Measurements from ENCODE around the gene SHROOM2. TPM values are rescaled to one million over a fixed set of nuclear protein-coding genes. Genes with fewer than 3 reads are reported as not detected.

Gene SHROOM2
- total RNA-seq, 4 donors from 2014 or later: 7.8 to 13.2 (median 11.2) TPM

- intact Hi-C loops (cut with DNase I): no loop called here
These were observed 101.5 kb downstream of the SHROOM2 start for GRCh38 chrX:9887659-9888297.

GRCh38 chrX:9888953-9889470, 102.8 kb downstream of the SHROOM2 start:
- Histone ChIP-seq H3K27ac (no peak overlapping the region), H3K27me3 (no peaks in the 10 kb centered on the region), H3K36me3 (no peaks in the 10 kb centered on the region), H3K9me3 (no peaks in the 10 kb centered on the region), H3K4me3 (no peak overlapping the region), H3K4me1 (no peaks in the 10 kb centered on the region)
- intact Hi-C loops (cut with DNase I): no loop called here
- TF ChIP-seq CTCF (IDR thresholded peaks at IDR 0.05) (no peak), POLR2A (IDR thresholded peaks at IDR 0.05) (no peak)
- 77 to 79% methylated on average over 5 to 6 of the region's 6 CpGs for WGBS, 2 donors
- DNase-seq: no peak

More at GRCh38 chrX:9887659-9888297, 101.5 kb downstream of the SHROOM2 start:
- TF ChIP-seq CTCF (IDR thresholded peaks at IDR 0.05) (no peak), POLR2A (IDR thresholded peaks at IDR 0.05) (no peak)
- H3K9me3 ChIP-seq: no peaks in the 10 kb centered on the region
- H3K27ac ChIP-seq: no peak overlapping the region
- DNase-seq: no peak
- WGBS, 2 donors: 86 to 98% methylated on average over 4 to 10 of the region's 11 CpGs
- H3K4me1 ChIP-seq: peaks cover 0 to 2% (median 0%) of the 10 kb centered on the region in 3 donors
- no peaks in the 10 kb centered on the region for H3K27me3 ChIP-seq
- H3K4me3 ChIP-seq: no peak overlapping the region
- no peaks in the 10 kb centered on the region for H3K36me3 ChIP-seq

GRCh38 chrX:9890681-9891091, 104.5 kb downstream of the SHROOM2 start:
- Histone ChIP-seq H3K36me3 (peaks cover 0 to 15% (median 0%) of the 10 kb centered on the region in 3 donors), H3K4me3 (no peak overlapping the region), H3K9me3 (no peaks in the 10 kb centered on the region), H3K27ac (no peak overlapping the region), H3K27me3 (no peaks in the 10 kb centered on the region), H3K4me1 (no peaks in the 10 kb centered on the region)
- TF ChIP-seq CTCF (IDR thresholded peaks at IDR 0.05) (no peak), POLR2A (IDR thresholded peaks at IDR 0.05) (no peak)
- intact Hi-C loops (cut with DNase I): loop anchor here (10.0 kb wide), 1 partner anchor 234 kb away; no protein-coding TSS in a partner anchor
- DNase-seq: no peak
- 90% methylated on average over 5 to 6 of the region's 24 CpGs for WGBS, 2 donors

GRCh38 chrX:9895225-9895912, 109.1 kb downstream of the SHROOM2 start:
- H3K36me3 ChIP-seq: peaks cover 0 to 36% (median 0%) of the 10 kb centered on the region in 3 donors
- no peak overlapping the region for H3K27ac ChIP-seq
- intact Hi-C loops (cut with DNase I): loop anchor here (10.0 kb wide), 1 partner anchor 229 kb away; no protein-coding TSS in a partner anchor
- DNase-seq: no peak
- H3K27me3 ChIP-seq: no peaks in the 10 kb centered on the region
- TF ChIP-seq POLR2A (IDR thresholded peaks at IDR 0.05) (no peak), CTCF (IDR thresholded peaks at IDR 0.05) (no peak)
- H3K9me3 ChIP-seq: no peaks in the 10 kb centered on the region
- no peaks in the 10 kb centered on the region for H3K4me1 ChIP-seq
- no CpG with 5 or more reads among the region's 36 CpGs for WGBS, 2 donors
- H3K4me3 ChIP-seq: no peak overlapping the region

GRCh38 chrX:9897761-9898161, 111.5 kb downstream of the SHROOM2 start:
- H3K4me3 ChIP-seq: no peak overlapping the region
- H3K27ac ChIP-seq: no peak overlapping the region
- no peaks in the 10 kb centered on the region for H3K27me3 ChIP-seq
- WGBS, 2 donors: 68 to 83% methylated on average over 1 to 6 of the region's 6 CpGs
- no peak for DNase-seq
- intact Hi-C loops (cut with DNase I): loop anchor here (10.0 kb wide), 1 partner anchor 227 kb away; no protein-coding TSS in a partner anchor
- peaks cover 0 to 36% (median 0%) of the 10 kb centered on the region in 3 donors for H3K36me3 ChIP-seq
- TF ChIP-seq POLR2A (IDR thresholded peaks at IDR 0.05) (no peak), CTCF (IDR thresholded peaks at IDR 0.05) (no peak)
- H3K4me1 ChIP-seq: peaks cover 0 to 3% (median 0%) of the 10 kb centered on the region in 3 donors
- H3K9me3 ChIP-seq: no peaks in the 10 kb centered on the region

Data from esophagus squamous epithelium (tissue), 5 donors.